Subcutaneous adipose tissue (tissue), 4 donors: Measurements from ENCODE around the gene CLMP. TPM values are rescaled to one million over a fixed set of nuclear protein-coding genes. Genes with fewer than 3 reads are reported as not detected.

Source experiments
- CTCF ChIP-seq: fragments of 450-650 bp; IDR thresholded peaks from one replicate; pipeline ENCODE4 v1.5.1; 2016; ENCODE audit warnings: low read depth, mild to moderate bottlenecking, control low read depth, antibody characterized with exemption, moderate library complexity
- total RNA-seq, 4 donors: library from RNA; depleted of rRNA; stranded (reverse); fragments of >200 nt; gene quantifications; one replicate each; pipeline ENCODE4 v1.1.0, GENCODE V29; 2016

The CLMP gene
- total RNA-seq, 4 donors from 2014 or later: 201 to 240 (median 209) TPM

- TF ChIP-seq CTCF: no peak
Measured at GRCh38 chr11:123143921-123144320, 51.1 kb downstream of the CLMP start.

GRCh38 chr11:123143476-123143875, 51.6 kb downstream of the CLMP start:
- TF ChIP-seq CTCF: no peak

GRCh38 chr11:123139206-123139605, 55.8 kb downstream of the CLMP start:
- no peak for TF ChIP-seq CTCF

- TF ChIP-seq CTCF: no peak
Measured at GRCh38 chr11:123137431-123138224, 57.4 kb downstream of the CLMP start.

GRCh38 chr11:123135863-123136446, 59.1 kb downstream of the CLMP start:
- TF ChIP-seq CTCF: no peak

GRCh38 chr11:123132881-123133280, 62.2 kb downstream of the CLMP start:
- no peak for TF ChIP-seq CTCF

GRCh38 chr11:123129920-123130319, 65.1 kb downstream of the CLMP start:
- TF ChIP-seq CTCF: no peak
